Measurements from ENCODE around the gene RALB.

GRCh38 chr2:120338015-120338414 is 85.4 kb downstream of the RALB start:
- TF ChIP-seq CTCF (IDR thresholded peaks at IDR 0.05 in 4 of 5, conservative IDR thresholded peaks at IDR 0.05 in 1 of 5), result no peak
- no peak for TF ChIP-seq POLR2A (IDR thresholded peaks at IDR 0.05)
